Amniotic epithelial cell (primary cell): ENCODE results near the gene JCAD.
"Not testable (repeated sequence)": the region's sequence is repeated elsewhere in the genome, so short reads cannot be mapped to it uniquely, and the experiment has no call there.

Source experiments
- DNase-seq: peaks from one replicate; pipeline ENCODE4 v3.0.0-alpha.2; 2010; ENCODE audit warnings: low read depth

The JCAD gene

GRCh38 chr10:29982997-29983648 is 76.3 kb downstream of the JCAD start:
- no peak for DNase-seq

- no peak for DNase-seq
These were observed 77.9 kb downstream of the JCAD start for GRCh38 chr10:29981510-29981909.

GRCh38 chr10:29980084-29980483 is 79.3 kb downstream of the JCAD start:
- DNase-seq: peak; percentile 84

GRCh38 chr10:29979421-29979779 is 80.0 kb downstream of the JCAD start:
- DNase-seq: not testable (repeated sequence)

- DNase-seq: no peak
These were observed 82.2 kb downstream of the JCAD start for GRCh38 chr10:29977171-29977570.

GRCh38 chr10:29976134-29976533 is 83.3 kb downstream of the JCAD start:
- no peak for DNase-seq

GRCh38 chr10:29974773-29975172 is 84.6 kb downstream of the JCAD start:
- DNase-seq: no peak

GRCh38 chr10:29973921-29974320 is 85.5 kb downstream of the JCAD start:
- DNase-seq: no peak

GRCh38 chr10:29970576-29970975 is 88.8 kb downstream of the JCAD start:
- peak; percentile 25 for DNase-seq

- DNase-seq: no peak
These were observed 89.4 kb downstream of the JCAD start for GRCh38 chr10:29970012-29970396.

GRCh38 chr10:29969255-29970011 is 90.0 kb downstream of the JCAD start:
- peak; percentile 34 for DNase-seq

- DNase-seq: no peak
These were observed 90.8 kb downstream of the JCAD start for GRCh38 chr10:29968585-29968984.

- DNase-seq: no peak
These were observed 93.1 kb downstream of the JCAD start for GRCh38 chr10:29966269-29966668.
